HEK293T (cell line): Measurements from ENCODE around the gene SH3BP4.

Experiments
- CTCF ChIA-PET: fragments of 350-600 bp; formaldehyde crosslinking; extraction: SDS; loops from one replicate; lab custom pipeline; 2021; ENCODE audit warnings: antibody characterized with exemption, inconsistent platforms; lab: Yijun Ruan, JAX
- POLR2A ChIA-PET: fragments of 350-600 bp; formaldehyde crosslinking; extraction: SDS; loops from one replicate; lab custom pipeline; 2020; ENCODE audit warnings: antibody characterized with exemption, inconsistent platforms; lab: Yijun Ruan, JAX
- DNase-seq: peaks from one replicate; pipeline ENCODE4 v3.0.0; 2012; ENCODE audit warnings: mixed read lengths; ENCODE audit errors: extremely low spot score
- ARNT ChIP-seq: fragments of 450-650 bp; IDR thresholded peaks from 2 replicates; pipeline ENCODE4 v1.6.1; 2017; ENCODE audit warnings: mild to moderate bottlenecking
- BHLHE40 ChIP-seq: fragments of 450-650 bp; IDR thresholded peaks from 2 replicates; pipeline ENCODE4 v1.6.1; 2016; ENCODE audit warnings: mild to moderate bottlenecking, moderate library complexity, borderline replicate concordance
- CTBP1 ChIP-seq: fragments of 450-650 bp; IDR thresholded peaks from 2 replicates; pipeline ENCODE4 v1.6.1; 2016; ENCODE audit warnings: borderline replicate concordance
- ELF4 ChIP-seq: fragments of 450-650 bp; IDR thresholded peaks from 2 replicates; pipeline ENCODE4 v1.6.1; 2017; ENCODE audit warnings: antibody characterized with exemption
- FOXA1 ChIP-seq: fragments of 450-650 bp; IDR thresholded peaks from 2 replicates; pipeline ENCODE4 v1.6.1; 2016; ENCODE audit warnings: mild to moderate bottlenecking
- FOXK2 ChIP-seq: fragments of 450-650 bp; IDR thresholded peaks from 2 replicates; pipeline ENCODE4 v1.6.1; 2016; ENCODE audit warnings: mild to moderate bottlenecking
- FOXM1 ChIP-seq: fragments of 450-650 bp; IDR thresholded peaks from 2 replicates; pipeline ENCODE4 v1.6.1; 2017; ENCODE audit warnings: mild to moderate bottlenecking, borderline replicate concordance
- HDGF ChIP-seq: fragments of 450-650 bp; IDR thresholded peaks from 2 replicates; pipeline ENCODE4 v1.6.1; 2017; ENCODE audit warnings: antibody characterized with exemption, borderline replicate concordance
- L3MBTL2 ChIP-seq: fragments of 450-650 bp; conservative IDR thresholded peaks from 2 replicates; pipeline ENCODE4 v1.6.1; 2016; ENCODE audit warnings: mild to moderate bottlenecking
- LEF1 ChIP-seq: fragments of 450-650 bp; IDR thresholded peaks from 2 replicates; pipeline ENCODE4 v1.6.1; 2017; ENCODE audit warnings: mild to moderate bottlenecking, borderline replicate concordance
- NFRKB ChIP-seq: fragments of 450-650 bp; IDR thresholded peaks from 2 replicates; pipeline ENCODE4 v1.6.1; 2016; ENCODE audit warnings: mild to moderate bottlenecking, moderate library complexity
- PKNOX1 ChIP-seq: fragments of 450-650 bp; IDR thresholded peaks from 2 replicates; pipeline ENCODE4 v1.6.1; 2016
- SP1 ChIP-seq: fragments of 450-650 bp; IDR thresholded peaks from 2 replicates; pipeline ENCODE4 v1.6.1; 2017
- SUZ12 ChIP-seq: fragments of 450-650 bp; IDR thresholded peaks from 2 replicates; pipeline ENCODE4 v1.6.1; 2016; ENCODE audit warnings: mild to moderate bottlenecking
- TARDBP ChIP-seq: fragments of 450-650 bp; IDR thresholded peaks from 2 replicates; pipeline ENCODE4 v1.6.1; 2016
- ZNF384 ChIP-seq: fragments of 450-650 bp; IDR thresholded peaks from 2 replicates; pipeline ENCODE4 v1.6.1; 2016

The SH3BP4 gene

GRCh38 chr2:235006986-235007385, 55.2 kb downstream of the SH3BP4 start:
- TF ChIP-seq FOXK2: no peak
- no peak for TF ChIP-seq FOXM1
- TF ChIP-seq SUZ12: no peak
- no peak for TF ChIP-seq L3MBTL2
- no peak for TF ChIP-seq BHLHE40
- no peak for TF ChIP-seq TARDBP
- CTCF ChIA-PET: no interaction called here
- no peak for DNase-seq
- POLR2A ChIA-PET: no interaction called here

DNA sequence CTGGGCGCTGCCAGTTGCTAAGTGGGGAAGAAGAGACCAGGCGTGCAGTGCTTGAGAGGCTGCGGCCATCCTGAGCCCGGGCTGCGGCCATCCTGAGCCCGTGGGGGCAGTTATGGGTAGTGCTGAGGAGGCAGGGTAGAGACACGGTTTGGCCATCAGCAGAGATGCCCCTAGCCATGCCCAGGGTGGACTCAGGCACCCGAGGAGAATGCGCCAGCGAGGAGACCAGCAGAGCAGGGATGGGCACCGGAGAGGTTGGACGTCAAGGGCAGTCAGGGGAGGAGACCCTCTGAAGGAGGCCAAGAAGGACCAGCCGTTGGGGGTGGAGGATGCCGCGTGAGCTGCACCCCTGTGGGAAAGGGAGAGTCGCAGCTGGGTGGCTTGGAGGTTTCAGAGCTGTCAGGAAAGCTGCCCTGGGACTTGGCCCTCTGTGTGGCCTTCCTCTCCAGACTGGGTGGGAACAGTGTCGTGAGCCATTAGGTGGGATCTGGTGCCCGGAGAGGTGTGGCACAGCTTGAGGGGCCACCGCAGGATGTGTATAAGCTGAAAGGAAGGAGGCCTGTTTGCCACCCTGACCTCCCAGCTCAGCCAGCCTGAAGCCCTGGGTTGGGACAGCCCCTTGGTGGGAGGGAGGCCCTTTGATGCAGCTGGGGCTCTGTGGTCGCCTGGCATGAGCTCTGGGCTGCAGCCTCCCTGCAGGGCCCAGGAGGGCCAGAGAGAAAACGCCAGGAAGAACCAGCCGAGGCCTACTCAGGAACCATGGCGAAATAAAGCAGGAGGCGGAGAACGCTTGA, 56.0 kb downstream of the SH3BP4 start:
- ChIA-PET CTCF (no interaction called here), POLR2A (no interaction called here)
- no peak for DNase-seq
- TF ChIP-seq TARDBP (no peak), FOXK2 (no peak), SUZ12 (no peak), SP1 (no peak), NFRKB (no peak), ELF4 (no peak), ZNF384 (no peak), BHLHE40 (no peak), HDGF (no peak), LEF1 (no peak), FOXM1 (no peak), L3MBTL2 (no peak), ARNT (no peak), CTBP1 (no peak), PKNOX1 (no peak), FOXA1 (no peak)

DNA sequence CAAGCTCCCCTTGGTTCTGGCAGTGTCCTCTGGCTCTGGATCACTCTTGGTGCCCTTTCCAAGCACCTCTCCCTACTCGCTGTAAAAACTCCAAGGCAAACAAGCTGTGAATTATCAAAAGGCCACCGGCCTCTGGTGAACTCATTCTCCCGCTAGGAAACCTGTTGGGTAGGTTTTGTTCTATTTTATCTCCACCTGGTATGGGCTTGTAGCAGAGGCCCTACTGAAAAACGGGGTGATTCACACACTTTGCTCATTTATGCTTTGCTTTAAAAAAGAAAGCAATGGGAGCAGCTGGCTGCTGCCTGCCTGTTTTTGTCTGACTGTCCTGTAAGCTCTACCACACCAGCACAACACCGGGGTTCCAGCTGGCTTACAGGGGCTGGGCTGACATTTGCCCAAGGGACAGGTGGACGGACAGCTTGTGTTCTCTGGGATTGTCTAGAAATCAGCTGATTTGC, 56.8 kb downstream of the SH3BP4 start:
- no peak for DNase-seq
- TF ChIP-seq HDGF (no peak), SUZ12 (no peak), ELF4 (no peak), L3MBTL2 (no peak), ZNF384 (no peak), NFRKB (no peak), PKNOX1 (no peak), FOXA1 (no peak), TARDBP (no peak), BHLHE40 (no peak), ARNT (no peak)
- POLR2A ChIA-PET: no interaction called here
- CTCF ChIA-PET: no interaction called here

GRCh38 chr2:235009081-235009480, 57.3 kb downstream of the SH3BP4 start:
- TF ChIP-seq LEF1: no peak
- TF ChIP-seq ZNF384: no peak
- TF ChIP-seq FOXM1: no peak
- no peak for TF ChIP-seq CTBP1
- no peak for TF ChIP-seq SP1
- TF ChIP-seq NFRKB: no peak
- ChIA-PET CTCF (no interaction called here), POLR2A (no interaction called here)
- DNase-seq: no peak

- POLR2A ChIA-PET: no interaction called here
- TF ChIP-seq CTBP1: no peak
- TF ChIP-seq FOXK2: no peak
- no peak for TF ChIP-seq FOXA1
- no peak for TF ChIP-seq FOXM1
- no peak for TF ChIP-seq NFRKB
- no peak for TF ChIP-seq PKNOX1
- CTCF ChIA-PET: no interaction called here
- DNase-seq: no peak
These were observed 58.4 kb downstream of the SH3BP4 start for GRCh38 chr2:235010117-235010714.

DNA sequence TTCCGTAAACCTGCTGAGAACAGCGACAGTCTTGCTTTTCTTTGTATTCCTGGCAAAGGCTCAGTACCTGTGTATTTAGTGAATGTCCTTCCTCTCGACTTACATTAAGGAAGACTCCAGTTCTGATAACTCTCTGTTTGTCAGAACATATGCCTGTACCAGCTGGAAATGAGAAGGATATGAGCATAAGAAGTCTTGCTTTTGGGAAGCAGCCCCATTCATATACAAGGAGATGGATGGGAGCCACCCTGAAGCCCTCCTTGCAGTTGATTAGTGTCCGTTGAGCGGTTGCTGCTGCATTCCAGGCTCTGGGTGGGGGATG, 59.8 kb downstream of the SH3BP4 start:
- ChIA-PET CTCF (no interaction called here), POLR2A (no interaction called here)
- TF ChIP-seq SP1 (no peak), PKNOX1 (no peak), TARDBP (no peak), FOXK2 (no peak), SUZ12 (no peak), ARNT (no peak), L3MBTL2 (no peak)
- no peak for DNase-seq
